H1 (cell line): Measurements from ENCODE around the gene TMED8. TPM values are rescaled to one million over a fixed set of nuclear protein-coding genes. Genes with fewer than 3 reads are reported as not detected.

Experiments used
- CTCF ChIA-PET: fragments of 300-600 bp; sonication (Branson Sonifier 250); formaldehyde crosslinking; loops from one replicate; lab custom pipeline; 2021; ENCODE audit not compliant: partially characterized antibody; lab: Charles Lee
- POLR2A ChIA-PET: fragments of 300-600 bp; sonication (Branson Sonifier 250); formaldehyde crosslinking; loops from one replicate; lab custom pipeline; 2021; ENCODE audit warnings: inconsistent platforms; ENCODE audit not compliant: partially characterized antibody; lab: Charles Lee
- DNase-seq, 2 experiments: peaks; one replicate each; pipeline versions ENCODE4 v3.0.0 to v3.0.0-alpha.2; 2010 to 2022; ENCODE audit warnings: low spot score in 2 of 2, low read depth in 1 of 2, mixed read lengths in 1 of 2
- FAIRE-seq: peaks from 2 replicates; lab custom pipeline; 2011; peaks lifted over from hg19 to GRCh38; lab: Jason Lieb, UNC
- H2AFZ ChIP-seq: 2 replicates; pipeline ENCODE4 v1.8.1; 2012; ENCODE audit warnings: low read length, inconsistent platforms
- H2AK5ac ChIP-seq: 2 replicates; pipeline ENCODE4 v1.6.1; 2013; ENCODE audit warnings: low read depth, low read length
- H2BK120ac ChIP-seq: replicated peaks from 2 replicates; pipeline ENCODE3; 2013; ENCODE audit warnings: low read depth, low read length, inconsistent platforms
- H2BK12ac ChIP-seq: 2 replicates; pipeline ENCODE4 v1.6.1; 2013; ENCODE audit warnings: low read depth, low read length
- H2BK15ac ChIP-seq: 2 replicates; pipeline ENCODE4 v1.6.1; 2013; ENCODE audit warnings: low read length
- H2BK20ac ChIP-seq: 2 replicates; pipeline ENCODE4 v1.6.1; 2013; ENCODE audit warnings: low read length
- H2BK5ac ChIP-seq: 2 replicates; pipeline ENCODE4 v1.6.1; 2013; ENCODE audit warnings: low read depth, low read length
- H3K14ac ChIP-seq: 2 replicates; pipeline ENCODE4 v1.6.1; 2013; ENCODE audit warnings: inconsistent platforms; ENCODE audit not compliant: insufficient read length
- H3K18ac ChIP-seq: 2 replicates; pipeline ENCODE4 v1.6.1; 2013; ENCODE audit warnings: low read length; ENCODE audit errors: extremely low read depth
- H3K23ac ChIP-seq: 2 replicates; pipeline ENCODE4 v1.6.1; 2013; ENCODE audit warnings: inconsistent platforms; ENCODE audit not compliant: insufficient read length
- H3K23me2 ChIP-seq: 2 replicates; pipeline ENCODE4 v1.6.1; 2013; ENCODE audit warnings: low read depth, low read length
- H3K27ac ChIP-seq: 2 replicates; pipeline ENCODE4 v1.6.1; 2011; ENCODE audit warnings: low read depth, low read length, inconsistent platforms
- H3K27me3 ChIP-seq, 4 experiments: replicated peaks in 1 of 4; 1 replicate in 1 of 4; 2 replicates in 3 of 4; pipeline versions ENCODE4 v1.6.1 to v1.8.1; 2011 to 2013; ENCODE audit warnings: low read length in 3 of 4, mild to moderate bottlenecking in 3 of 4, inconsistent platforms in 2 of 4, mixed read lengths in 2 of 4, moderate library complexity in 1 of 4; ENCODE audit not compliant: control insufficient read depth in 3 of 4, insufficient read depth in 3 of 4; ENCODE audit errors: extremely low read depth in 1 of 4
- H3K36me3 ChIP-seq, 4 experiments: 2 replicates each; pipeline versions ENCODE4 v1.6.1 to v1.8.1; 2011 to 2013; ENCODE audit warnings: mild to moderate bottlenecking in 4 of 4, low read length in 3 of 4, moderate library complexity in 2 of 4, control low read depth in 1 of 4, inconsistent platforms in 1 of 4; ENCODE audit not compliant: insufficient read depth in 4 of 4, control insufficient read depth in 2 of 4
- H3K4ac ChIP-seq: replicated peaks from 2 replicates; pipeline ENCODE3; 2013; ENCODE audit warnings: low read length, low read depth, mixed read lengths, inconsistent platforms; ENCODE audit not compliant: insufficient read length
- H3K4me1 ChIP-seq, 4 experiments: replicated peaks in 1 of 4; 1 replicate in 1 of 4; 2 replicates in 3 of 4; pipeline versions ENCODE4 v1.6.1 to v1.8.1; 2011 to 2013; ENCODE audit warnings: low read length in 3 of 4, inconsistent platforms in 2 of 4, mixed read lengths in 1 of 4; ENCODE audit not compliant: insufficient read depth in 4 of 4, control insufficient read depth in 3 of 4
- H3K4me2 ChIP-seq, 2 experiments: 2 replicates each; pipeline versions ENCODE4 v1.6.1 to v1.8.1; 2011 to 2013; ENCODE audit warnings: low read depth in 2 of 2, low read length in 2 of 2, control low read depth in 1 of 2, inconsistent platforms in 1 of 2, mild to moderate bottlenecking in 1 of 2; ENCODE audit not compliant: insufficient read depth in 1 of 2
- H3K4me3 ChIP-seq, 4 experiments: fragments of 200-600, 300-600 bp in 1 of 4; sonication (generic), shearing (Covaris generic), sonication (Bioruptor Twin) in 1 of 4; 2 replicates each; pipeline versions ENCODE4 v1.5.1 to v1.8.1; 2011 to 2016; ENCODE audit warnings: low read length in 4 of 4, low read depth in 3 of 4, control low read depth in 2 of 4, inconsistent platforms in 2 of 4, mild to moderate bottlenecking in 2 of 4, mixed read lengths in 1 of 4, moderate library complexity in 1 of 4; ENCODE audit not compliant: insufficient read depth in 2 of 4; ENCODE audit errors: extremely low read depth in 1 of 4
- H3K56ac ChIP-seq: replicated peaks from 2 replicates; pipeline ENCODE3; 2013; ENCODE audit warnings: low read depth, mild to moderate bottlenecking, mixed read lengths, low read length, inconsistent platforms; ENCODE audit not compliant: insufficient read length
- H3K79me1 ChIP-seq: 2 replicates; pipeline ENCODE4 v1.6.1; 2013; ENCODE audit warnings: low read depth, low read length, control low read depth
- H3K79me2 ChIP-seq, 2 experiments: 2 replicates each; pipeline versions ENCODE4 v1.6.1 to v1.8.1; 2012 to 2013; ENCODE audit warnings: low read length in 2 of 2, mild to moderate bottlenecking in 2 of 2, inconsistent platforms in 1 of 2; ENCODE audit not compliant: insufficient read depth in 2 of 2, control insufficient read depth in 1 of 2
- H3K9ac ChIP-seq, 4 experiments: replicated peaks in 1 of 4; 1 replicate in 1 of 4; 2 replicates in 3 of 4; pipeline versions ENCODE4 v1.6.1 to v1.8.1; 2011 to 2013; ENCODE audit warnings: low read depth in 3 of 4, low read length in 3 of 4, control low read depth in 2 of 4, mild to moderate bottlenecking in 2 of 4, moderate library complexity in 2 of 4, inconsistent platforms in 1 of 4; ENCODE audit errors: extremely low read depth in 1 of 4
- H3K9me3 ChIP-seq, 2 experiments: 2 replicates each; pipeline versions ENCODE4 v1.6.1 to v1.8.1; 2012 to 2013; ENCODE audit warnings: mild to moderate bottlenecking in 2 of 2, moderate library complexity in 2 of 2, control low read depth in 1 of 2, inconsistent platforms in 1 of 2, low read depth in 1 of 2, low read length in 1 of 2, mixed read lengths in 1 of 2; ENCODE audit not compliant: insufficient read depth in 2 of 2
- H4K20me1 ChIP-seq, 2 experiments: replicated peaks in 1 of 2; 2 replicates each; pipeline versions ENCODE3 to v1.8.1; 2011 to 2013; ENCODE audit warnings: inconsistent platforms in 2 of 2, low read length in 2 of 2, mild to moderate bottlenecking in 1 of 2; ENCODE audit not compliant: insufficient read depth in 2 of 2, control insufficient read depth in 1 of 2
- H4K5ac ChIP-seq: 2 replicates; pipeline ENCODE4 v1.6.1; 2013; ENCODE audit warnings: low read length, low read depth, mixed read lengths, inconsistent platforms; ENCODE audit not compliant: insufficient read length
- H4K8ac ChIP-seq: 2 replicates; pipeline ENCODE4 v1.8.0; 2013; ENCODE audit warnings: mild to moderate bottlenecking, moderate library complexity, low read length, inconsistent platforms; ENCODE audit not compliant: insufficient read depth; ENCODE audit errors: extremely low read depth
- H4K91ac ChIP-seq: replicated peaks from 2 replicates; pipeline ENCODE3; 2013; ENCODE audit warnings: low read length, mixed read lengths, inconsistent platforms; ENCODE audit not compliant: insufficient read length
- ASH2L ChIP-seq: fragments of 200-600, 300-600 bp; sonication (generic); IDR thresholded peaks from one replicate; pipeline ENCODE4 v1.7.1; 2017; ENCODE audit warnings: low read length
- HDAC2 ChIP-seq, 2 experiments: fragments of 300-600 bp in 1 of 2; sonication (generic) in 1 of 2; IDR thresholded peaks; 2 replicates each; pipeline ENCODE4 v1.6.1; 2011 to 2012; ENCODE audit warnings: low read depth in 2 of 2, low read length in 2 of 2, mild to moderate bottlenecking in 2 of 2, moderate library complexity in 2 of 2, borderline replicate concordance in 1 of 2, inconsistent platforms in 1 of 2
- KDM4A ChIP-seq: IDR thresholded peaks from one replicate; pipeline ENCODE4 v1.7.1; 2012; ENCODE audit warnings: low read depth, mild to moderate bottlenecking, moderate library complexity, low read length, inconsistent platforms; ENCODE audit not compliant: severe bottlenecking
- POLR2AphosphoS5 ChIP-seq: IDR thresholded peaks from 2 replicates; pipeline ENCODE4 v1.6.1; 2011; ENCODE audit warnings: low read depth, low read length
- RAD21 ChIP-seq, 2 experiments: IDR thresholded peaks in 1 of 2; conservative IDR thresholded peaks in 1 of 2; 2 replicates each; pipeline ENCODE4 v1.6.1; 2011; ENCODE audit warnings: low read depth in 2 of 2, low read length in 2 of 2, improper control_type of control experiment in 1 of 2, inconsistent platforms in 1 of 2, mild to moderate bottlenecking in 1 of 2, moderate library complexity in 1 of 2
- RFX5 ChIP-seq: IDR thresholded peaks from 2 replicates; pipeline ENCODE4 v1.6.1; 2011; ENCODE audit warnings: low read depth, low read length, improper control_type of control experiment, borderline replicate concordance
- SIN3A ChIP-seq, 2 experiments: IDR thresholded peaks in 1 of 2; conservative IDR thresholded peaks in 1 of 2; 2 replicates each; pipeline ENCODE4 v1.6.1; 2011 to 2012; ENCODE audit warnings: low read length in 2 of 2, improper control_type of control experiment in 1 of 2, low read depth in 1 of 2, mild to moderate bottlenecking in 1 of 2
- SP1 ChIP-seq: IDR thresholded peaks from 2 replicates; pipeline ENCODE4 v1.6.1; 2011; ENCODE audit warnings: low read depth, low read length
- YY1 ChIP-seq: IDR thresholded peaks from 2 replicates; pipeline ENCODE4 v1.6.1; 2011; ENCODE audit warnings: low read depth, mild to moderate bottlenecking, low read length
- WGBS, 2 experiments: shearing (Covaris generic) in 1 of 2; methylation state at CpG; one replicate each; pipeline versions ENCODE4 v1.1.6 to v1.1.7; 2013 to 2015; ENCODE audit warnings: low lambda C conversion rate in 2 of 2, mixed read lengths in 2 of 2, inconsistent platforms in 1 of 2, low coverage in 1 of 2, missing lambda C conversion rate in 1 of 2; ENCODE audit not compliant: insufficient replicate concordance in 2 of 2, insufficient coverage in 1 of 2, insufficient read length in 1 of 2; ENCODE audit errors: extremely low coverage in 1 of 2, missing lambda C conversion rate in 1 of 2; 5-methylcytosine and 5-hydroxymethylcytosine counted together
- polyA plus RNA-seq, 7 experiments: library from polyadenylated mRNA; depleted of rRNA in 3 of 7; stranded (reverse) in 5 of 7; unstranded in 2 of 7; fragments of >200 nt in 5 of 7; fragments of 200-250 nt in 2 of 7; gene quantifications; 1 replicate in 5 of 7; 2 replicates in 1 of 7; 4 replicates in 1 of 7; pipeline versions ENCODE4 v1.2.1 to v1.2.3, GENCODE V29; 2011 to 2013; ENCODE audit warnings: missing spikeins in 2 of 7, mixed read lengths in 2 of 7
- total RNA-seq: library from RNA; stranded (reverse); fragmentation: NEBNext Ultra II Directional; extraction: Animal tissue kit (Norgen Biotek cat#: 25700); gene quantifications from 2 replicates; pipeline ENCODE4 v1.2.1, GENCODE V29; 2021

Gene TMED8
- total and polyA plus RNA-seq, 2 of the 8 experiments (the other 6 are each of a cell fraction or from before 2014, with no cell fraction given) = 5.5 to 13.4 TPM

DNA sequence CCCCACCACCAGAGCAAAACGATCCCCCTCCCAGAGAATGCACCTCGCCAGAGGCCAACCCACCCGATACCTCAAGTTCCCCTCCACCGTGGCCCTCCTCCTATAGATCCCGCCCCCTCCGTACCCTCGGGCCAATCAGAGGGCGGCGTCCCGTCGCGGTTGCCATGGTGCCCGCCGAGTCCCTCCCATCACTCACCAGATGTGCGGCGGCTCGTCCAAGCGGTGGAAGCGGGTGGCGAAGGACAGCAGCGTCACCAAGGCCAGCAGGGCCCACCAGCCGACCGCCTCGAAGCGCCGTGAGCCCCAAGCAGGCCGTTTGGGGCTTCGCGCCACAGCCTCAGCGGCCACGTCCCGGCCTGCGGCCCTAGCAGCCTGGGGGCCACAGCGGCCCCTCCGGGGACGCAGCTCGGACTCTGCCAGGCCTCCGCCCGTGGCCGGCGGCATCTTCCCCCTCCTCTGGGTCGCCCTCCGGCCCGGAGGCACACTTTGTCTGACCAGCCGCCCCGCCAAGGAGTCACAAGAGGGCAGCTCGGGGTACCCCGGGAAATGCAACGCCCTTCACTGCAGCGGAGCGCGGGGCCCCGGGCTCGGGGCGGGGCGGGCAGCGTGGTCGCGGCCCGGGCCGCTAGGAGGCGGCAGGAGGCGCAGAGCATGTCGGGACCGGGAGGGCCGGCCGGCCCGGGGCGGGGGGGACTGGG, 56.5 kb downstream of the TMED8 start, which contains the start of gene POMT2:
Gene POMT2 (minus strand): TSS at position 646 of the 698 bp plus-strand sequence. CDS start 202 bp downstream, at position 444.
- Histone ChIP-seq H2BK12ac (no peak within 1 kb of the TSS), H4K91ac (peak within 1 kb of the TSS; percentile 89), H3K9me3 (no peaks in the 10 kb centered on the region), H2BK5ac (peak within 1 kb of the TSS; percentile 87), H3K36me3 (no peaks in the 10 kb centered on the region), H2AFZ (peak within 1 kb of the TSS; percentile 89; the same call in 1 of the 2 replicates), H4K20me1 (peaks cover 0 to 2% of the 10 kb centered on the region in 2 experiments), H3K4ac (no peak within 1 kb of the TSS), H3K27ac (peak within 1 kb of the TSS; percentile 94), H3K9ac (peak within 1 kb of the TSS; percentile 79 to 96 (median 94)), H3K4me3 (peak within 1 kb of the TSS; percentile 63 to 93 (median 91)), H3K56ac (peak within 1 kb of the TSS; percentile 80), H3K79me1 (peaks cover 6% of the 10 kb centered on the region; the same call in 1 of the 2 replicates), H3K79me2 (peaks cover 6 to 33% of the 10 kb centered on the region in 2 experiments), H3K14ac (no peak within 1 kb of the TSS), H2BK15ac (no peak within 1 kb of the TSS), H3K4me2 (peak within 1 kb of the TSS; percentile 74 to 81), H3K4me1 (peaks cover 4 to 18% (median 9%) of the 10 kb centered on the region in 4 experiments; a peak in 6 of 7 replicates), H4K8ac (peak within 1 kb of the TSS; percentile 99), H2BK20ac (no peak within 1 kb of the TSS), H3K23ac (no peak within 1 kb of the TSS), H3K23me2 (peaks cover 5% of the 10 kb centered on the region), H4K5ac (peak within 1 kb of the TSS; percentile 90), H2AK5ac (peak within 1 kb of the TSS; percentile 28; the same call in 1 of the 2 replicates), H3K27me3 (no peaks in the 10 kb centered on the region), H2BK120ac (no peak within 1 kb of the TSS), H3K18ac (peak within 1 kb of the TSS; percentile 95)
- CTCF ChIA-PET = interaction anchor here (0.7 to 2.5 kb wide), 9 partner anchors 9 to 169 kb away, joined by 3 to 10 read pairs (median 4); no protein-coding TSS in a partner anchor
- peak; percentile 84 to 98 for DNase-seq
- no peak for FAIRE-seq
- 1% methylated on average over 36 of the region's 69 CpGs; no CpG with 5 or more reads in 1 of the 2 experiments for WGBS, 2 experiments
- POLR2A ChIA-PET = interaction anchor here (0.7 to 2.5 kb wide), 14 partner anchors 10 to 177 kb away, joined by 3 to 14 read pairs (median 4); partner anchors contain the start of genes SAMD15 and TMED8
- TF ChIP-seq ASH2L (peak; percentile 57), RAD21 (IDR thresholded peaks at IDR 0.05 in 1 of 2, conservative IDR thresholded peaks at IDR 0.05 in 1 of 2; ENCODE audit: low read depth in 2 of 2, low read length in 2 of 2) (0 out of 4 replicates have a peak, but pooled peaks of 1 of the 2 experiments have one; percentile 3), SP1 (peak; percentile 61), HDAC2 (IDR thresholded peaks at IDR 0.05; ENCODE audit: borderline replicate concordance in 1 of 2, low read depth in 2 of 2, low read length in 2 of 2) (peak in 1 of 2 experiments; percentile 84; a peak in 1 of 4 replicates), YY1 (no peak; the same call in 1 of the 2 replicates), RFX5 (no peak), KDM4A (peak; percentile 34), SIN3A (conservative IDR thresholded peaks at IDR 0.05 in 1 of 2, IDR thresholded peaks at IDR 0.05 in 1 of 2; ENCODE audit: low read depth in 1 of 2, low read length in 2 of 2) (peak in 1 of 2 experiments; percentile 93; a peak in 2 of 4 replicates), POLR2AphosphoS5 (peak; percentile 70)
